ENCODE data around the gene SLC22A13. TPM values are rescaled to one million over a fixed set of nuclear protein-coding genes. Genes with fewer than 3 reads are reported as not detected.

SLC22A13 gene
- total and polyA plus RNA-seq, 2 donors (not counting 3 experiments of a cell fraction or from before 2014, with no cell fraction given), result 0.11 to 0.53 TPM

DNA sequence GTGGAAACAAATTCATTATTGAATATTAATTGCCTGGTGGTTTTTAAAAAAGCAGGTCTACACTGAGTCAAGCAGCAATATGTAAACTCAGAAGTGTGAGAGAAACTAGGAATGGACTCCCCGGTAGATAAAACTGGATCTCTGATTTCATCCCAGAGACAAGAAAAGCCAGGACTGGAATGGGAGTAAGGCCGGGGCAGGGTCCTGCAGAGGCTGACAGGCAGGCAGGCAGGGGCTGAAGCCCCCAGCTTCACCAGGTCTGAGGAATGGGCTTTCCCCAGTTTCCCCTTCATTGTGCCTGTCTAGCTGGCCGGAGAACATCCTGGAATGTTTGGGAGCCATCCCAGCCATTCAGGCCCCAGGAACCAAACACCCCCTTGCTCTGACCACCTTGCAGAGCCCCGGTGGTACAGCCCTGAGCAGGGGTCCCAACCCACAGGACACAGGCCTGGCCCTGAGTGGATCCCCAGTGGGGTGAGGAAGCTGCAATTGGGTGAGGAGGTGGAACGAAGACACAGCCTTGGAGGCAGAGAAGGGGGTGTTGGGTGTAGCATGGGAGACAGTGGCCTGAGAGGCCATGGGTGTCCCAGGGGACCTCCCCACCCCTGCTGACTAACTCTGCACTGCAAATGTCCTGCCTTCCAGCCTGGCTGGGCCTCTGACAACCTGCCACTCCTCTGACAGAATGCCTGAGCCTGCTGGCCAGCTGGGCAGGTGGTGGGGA lies 49.3 kb downstream of the SLC22A13 start:
- Histone ChIP-seq H3K36me3 (ENCODE audit: control insufficient read depth in 2 of 2, extremely low read depth in 1 of 2, insufficient read depth in 2 of 2, low read length in 2 of 2) (no peaks in the 10 kb centered on the region), H3K27ac (ENCODE audit: insufficient read depth, low read depth, low read length) (no peak overlapping the region), H2AFZ (ENCODE audit: low read depth, low read length) (no peak overlapping the region), H3K79me2 (ENCODE audit: control insufficient read depth, insufficient read depth, low read length) (no peaks in the 10 kb centered on the region), H3K4me2 (ENCODE audit: insufficient read depth, low read length) (no peak overlapping the region), H3K27me3 (ENCODE audit: control insufficient read depth in 2 of 2, insufficient read depth in 2 of 2, low read length in 2 of 2) (no peaks in the 10 kb centered on the region), H4K20me1 (replicated peaks; ENCODE audit: control insufficient read depth, extremely low read depth, insufficient read depth, low read length) (no peaks in the 10 kb centered on the region), H3K9ac (replicated peaks; ENCODE audit: extremely low read depth, insufficient read depth, low read length) (no peak overlapping the region), H3K9me3 (replicated peaks; ENCODE audit: control insufficient read depth, insufficient read depth, low read length) (no peaks in the 10 kb centered on the region), H3K9me1 (replicated peaks; ENCODE audit: control insufficient read depth, extremely low read depth, insufficient read depth, low read length) (no peaks in the 10 kb centered on the region), H3K4me1 (ENCODE audit: control insufficient read depth, extremely low read depth, insufficient read depth, low read length) (no peaks in the 10 kb centered on the region), H3K4me3 (replicated peaks in 1 of 3; ENCODE audit: insufficient read depth in 1 of 3, low read depth in 1 of 3, low read length in 3 of 3) (no peak overlapping the region)
- FAIRE-seq (no peak), DNase-seq (ENCODE audit: low read depth, low spot score) (no peak)
- TF ChIP-seq GATA2 (IDR thresholded peaks at IDR 0.05; ENCODE audit: insufficient read depth, insufficient read length, low read depth, low read length), result no peak
- TF ChIP-seq FOS (IDR thresholded peaks at IDR 0.05; ENCODE audit: borderline replicate concordance, insufficient read depth, low read length), result no peak
- TF ChIP-seq, protein P1, sequence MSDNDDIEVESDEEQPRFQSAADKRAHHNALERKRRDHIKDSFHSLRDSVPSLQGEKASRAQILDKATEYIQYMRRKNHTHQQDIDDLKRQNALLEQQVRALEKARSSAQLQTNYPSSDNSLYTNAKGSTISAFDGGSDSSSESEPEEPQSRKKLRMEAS (IDR thresholded peaks at IDR 0.05; ENCODE audit: insufficient read depth, insufficient read length), result no peak
- no peak for TF ChIP-seq POLR2A (IDR thresholded peaks at IDR 0.05; ENCODE audit: low read depth, low read length)
- TF ChIP-seq CTCF (IDR thresholded peaks at IDR 0.05; ENCODE audit: extremely low read depth in 1 of 2, insufficient read depth in 1 of 2, low read depth in 1 of 2, low read length in 2 of 2), result no peak
- no peak for TF ChIP-seq EZH2 (IDR thresholded peaks at IDR 0.05; ENCODE audit: borderline replicate concordance, low read depth, low read length, severe bottlenecking)
- TF ChIP-seq MYC (IDR thresholded peaks at IDR 0.05; ENCODE audit: low read depth, low read length), result no peak
- TF ChIP-seq JUN (IDR thresholded peaks at IDR 0.05; ENCODE audit: borderline replicate concordance, insufficient read depth, insufficient read length, low read depth), result no peak
- TF ChIP-seq POLR2AphosphoS5 (IDR thresholded peaks at IDR 0.05; ENCODE audit: insufficient read depth, low read depth, low read length), result no peak
- POLR2A ChIA-PET, result no interaction called here
- dilution Hi-C loops (cut with MboI; ENCODE audit: extremely low pct_ligation_motif_present, low sequenced_read_pairs), result no loop called here
- CTCF ChIA-PET, result interaction anchor here (1.4 kb wide), 1 partner anchor 12 kb away, joined by 4 read pairs; no protein-coding TSS in a partner anchor
- no TSS peak for BruUV-seq (replicated peaks)
- intact Hi-C loops (cut with micrococcal nuclease), result no loop called here

Measured in endothelial cell of umbilical vein (primary cell).